Uterus (tissue), 4 donors: ENCODE data around the gene SH3PXD2A. TPM values are rescaled to one million over a fixed set of nuclear protein-coding genes. Genes with fewer than 3 reads are reported as not detected.

ENCODE experiments used
- DNase-seq, 2 donors: peaks; one replicate each; pipeline ENCODE4 v3.0.0-alpha.2; 2019 to 2020
- H3K27ac ChIP-seq, 2 donors: fragments of 200-600 bp; sonication (generic); 1 replicate in 1 of 2; 2 replicates in 1 of 2; pipeline ENCODE4 v1.5.1; 2016 to 2018
- H3K27me3 ChIP-seq, 2 donors: fragments of 200-600 bp; sonication (generic); one replicate each; pipeline ENCODE4 v1.5.1; 2018 to 2019; ENCODE audit warnings: control low read depth in 1 of 2
- H3K36me3 ChIP-seq, 2 donors: fragments of 200-600 bp; sonication (generic); one replicate each; pipeline ENCODE4 v1.5.1; 2019; ENCODE audit warnings: control low read depth in 1 of 2
- H3K4me1 ChIP-seq, 2 donors: fragments of 200-600 bp; sonication (generic); one replicate each; pipeline ENCODE4 v1.5.1; 2018 to 2019; ENCODE audit warnings: control low read depth in 1 of 2
- H3K4me3 ChIP-seq, 2 donors: fragments of 200-600 bp; sonication (generic); 1 replicate in 1 of 2; 2 replicates in 1 of 2; pipeline ENCODE4 v1.5.1; 2018 to 2019; ENCODE audit warnings: mild to moderate bottlenecking in 1 of 2
- H3K9me3 ChIP-seq, 2 donors: fragments of 200-600 bp; sonication (generic); one replicate each; pipeline ENCODE4 v1.5.1; 2019; ENCODE audit warnings: control low read depth in 1 of 2
- CTCF ChIP-seq, 4 experiments: fragments of 200-600 bp in 2 of 4; fragments of 450-650 bp in 2 of 4; sonication (generic) in 2 of 4; IDR thresholded peaks; one replicate each; pipeline ENCODE4 v1.5.1; 2016 to 2019; ENCODE audit warnings: antibody characterized with exemption in 4 of 4, mild to moderate bottlenecking in 2 of 4, moderate library complexity in 1 of 4
- POLR2A ChIP-seq, 2 donors: fragments of 450-650 bp; IDR thresholded peaks; one replicate each; pipeline ENCODE4 v1.6.1; 2016; ENCODE audit warnings: antibody characterized with exemption in 2 of 2, mild to moderate bottlenecking in 1 of 2, moderate library complexity in 1 of 2
- intact Hi-C: fragments of 100-400 bp; cut with DNase I; formaldehyde crosslinking; loops from one replicate; pipeline ENCODE4 v1.15.1; 2023; ENCODE audit warnings: low total_unique reads
- total RNA-seq, 4 donors: library from RNA; depleted of rRNA in 3 of 4; stranded (reverse); fragments of >200 nt in 3 of 4; gene quantifications; one replicate each; pipeline versions ENCODE4 v1.1.0 to v1.2.4, GENCODE V29; 2014 to 2023
- donor health status: DM: yes; HTN: yes; CAD: no.

Gene SH3PXD2A
- total RNA-seq, 4 donors from 2014 or later = 12.6 to 117 (median 46.6) TPM

- H3K4me1 ChIP-seq = no peaks in the 10 kb centered on the region
- no peak overlapping the region for H3K4me3 ChIP-seq
- no peaks in the 10 kb centered on the region for H3K36me3 ChIP-seq
- no peaks in the 10 kb centered on the region for H3K9me3 ChIP-seq
- no peaks in the 10 kb centered on the region for H3K27me3 ChIP-seq
- TF ChIP-seq POLR2A (IDR thresholded peaks at IDR 0.05) = no peak
- TF ChIP-seq CTCF (IDR thresholded peaks at IDR 0.05) = no peak
- intact Hi-C loops = no loop called here
- no peak for DNase-seq
- H3K27ac ChIP-seq = no peak overlapping the region
Measured at GRCh38 chr10:103716206-103717160, 138.9 kb downstream of the SH3PXD2A start.

- DNase-seq = no peak
- Histone ChIP-seq H3K4me3 (no peak overlapping the region), H3K27me3 (no peaks in the 10 kb centered on the region), H3K9me3 (no peaks in the 10 kb centered on the region), H3K36me3 (no peaks in the 10 kb centered on the region), H3K27ac (no peak overlapping the region), H3K4me1 (no peaks in the 10 kb centered on the region)
- TF ChIP-seq CTCF (IDR thresholded peaks at IDR 0.05) = no peak
- TF ChIP-seq POLR2A (IDR thresholded peaks at IDR 0.05) = no peak
- intact Hi-C loops = no loop called here
Measured at GRCh38 chr10:103715430-103715829, 139.9 kb downstream of the SH3PXD2A start.

GRCh38 chr10:103714232-103714891 lies 141.0 kb downstream of the SH3PXD2A start:
- Histone ChIP-seq H3K4me1 (no peaks in the 10 kb centered on the region), H3K4me3 (no peak overlapping the region), H3K9me3 (no peaks in the 10 kb centered on the region), H3K36me3 (no peaks in the 10 kb centered on the region), H3K27me3 (no peaks in the 10 kb centered on the region), H3K27ac (no peak overlapping the region)
- DNase-seq = no peak
- intact Hi-C loops = no loop called here
- no peak for TF ChIP-seq CTCF (IDR thresholded peaks at IDR 0.05)

- no peak for DNase-seq
- Histone ChIP-seq H3K27me3 (no peaks in the 10 kb centered on the region), H3K27ac (no peak overlapping the region), H3K9me3 (no peaks in the 10 kb centered on the region), H3K36me3 (no peaks in the 10 kb centered on the region), H3K4me3 (no peak overlapping the region), H3K4me1 (no peaks in the 10 kb centered on the region)
- intact Hi-C loops = loop anchor here (2.0 kb wide), 1 partner anchor 145 kb away; no protein-coding TSS in a partner anchor
- TF ChIP-seq POLR2A (IDR thresholded peaks at IDR 0.05) (no peak), CTCF (IDR thresholded peaks at IDR 0.05) (no peak)
Measured at GRCh38 chr10:103713676-103714075, 141.7 kb downstream of the SH3PXD2A start.
